Activated CD4-positive, alpha-beta T cell treated with anti-CD3 and anti-CD28 coated beads, Interleukin-2, amount 50 U/mL, for 1 hour (primary cell): ENCODE measurements around the gene LPP.

Experiments used
- DNase-seq: peaks from one replicate; pipeline ENCODE4 v3.0.0-alpha.2; 2020

Gene LPP

GRCh38 chr3:188385295-188385694 lies 231.3 kb downstream of the LPP start:
- no peak for DNase-seq

- peak; percentile 8 for DNase-seq
These were observed 235.9 kb downstream of the LPP start for GRCh38 chr3:188389711-188390342.

GRCh38 chr3:188390343-188390718 lies 236.4 kb downstream of the LPP start:
- no peak for DNase-seq

- no peak for DNase-seq
These were observed 237.0 kb downstream of the LPP start for GRCh38 chr3:188390775-188391443.

DNA sequence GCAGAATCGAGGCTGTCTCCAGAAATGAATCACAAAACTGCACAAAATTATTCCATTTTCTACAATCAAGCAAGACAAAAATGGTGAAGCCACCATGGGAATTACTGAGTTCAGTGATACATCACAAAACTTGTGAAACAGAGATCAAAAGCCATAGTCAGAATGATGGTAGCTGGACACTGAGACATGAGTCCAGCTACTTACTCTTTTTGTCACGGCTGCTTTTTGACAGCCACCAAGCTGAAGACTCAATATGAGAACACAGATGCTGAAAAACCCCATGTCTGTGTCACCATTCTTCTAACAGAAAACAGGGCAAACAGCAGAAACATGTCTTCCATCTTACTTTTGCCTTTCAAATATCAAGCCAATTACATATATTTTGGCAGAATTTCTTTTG lies 237.6 kb downstream of the LPP start:
- no peak for DNase-seq

GRCh38 chr3:188392076-188392475 lies 238.1 kb downstream of the LPP start:
- DNase-seq: no peak

DNA sequence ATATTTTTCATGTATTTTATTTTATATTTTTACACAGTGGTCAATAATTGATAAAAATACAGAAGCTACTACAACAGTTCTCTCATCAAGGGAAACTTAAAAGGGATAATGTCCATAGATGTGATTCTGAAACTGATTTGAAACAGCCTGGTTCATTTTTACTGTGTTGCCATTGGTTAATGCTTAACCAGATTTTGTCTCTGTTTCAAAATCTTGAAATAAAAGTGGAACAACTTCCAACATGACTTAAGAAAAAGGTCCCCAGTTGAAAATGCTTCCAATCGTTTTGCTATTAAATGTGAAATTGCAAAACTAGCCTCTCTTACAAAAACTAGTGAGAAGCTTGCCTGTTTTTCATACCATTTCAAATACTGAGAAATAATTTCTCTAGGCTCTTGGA lies 240.7 kb downstream of the LPP start:
- DNase-seq: no peak

GRCh38 chr3:188396251-188396650 lies 242.3 kb downstream of the LPP start:
- DNase-seq: no peak

GRCh38 chr3:188396900-188397299 lies 242.9 kb downstream of the LPP start:
- no peak for DNase-seq

GRCh38 chr3:188397766-188398705 lies 244.1 kb downstream of the LPP start:
- DNase-seq: no peak

GRCh38 chr3:188400494-188401243 lies 246.7 kb downstream of the LPP start:
- DNase-seq: no peak

- DNase-seq: no peak
These were observed 247.5 kb downstream of the LPP start for GRCh38 chr3:188401244-188401993.

GRCh38 chr3:188402229-188402628 lies 248.3 kb downstream of the LPP start:
- no peak for DNase-seq

DNA sequence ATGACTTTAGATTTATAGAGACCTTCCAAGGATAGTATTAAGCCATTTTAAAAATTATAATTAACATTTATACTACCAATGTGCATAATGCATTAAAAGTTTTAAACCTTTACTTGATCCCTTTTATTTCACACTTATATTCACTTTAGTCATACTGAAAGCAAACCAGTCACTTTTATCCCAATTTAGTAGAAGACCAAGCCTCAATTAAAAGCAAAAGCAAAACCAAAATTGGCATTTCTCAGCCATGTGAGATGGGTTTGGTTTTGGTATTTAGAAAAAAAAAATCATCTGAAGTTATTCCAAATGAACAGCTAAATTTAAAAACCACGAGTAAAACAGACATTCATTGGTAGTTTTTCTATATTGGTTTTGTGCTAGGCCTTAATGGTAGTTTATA lies 249.4 kb downstream of the LPP start:
- no peak for DNase-seq

- DNase-seq: no peak
These were observed 250.2 kb downstream of the LPP start for GRCh38 chr3:188404124-188404523.

DNA sequence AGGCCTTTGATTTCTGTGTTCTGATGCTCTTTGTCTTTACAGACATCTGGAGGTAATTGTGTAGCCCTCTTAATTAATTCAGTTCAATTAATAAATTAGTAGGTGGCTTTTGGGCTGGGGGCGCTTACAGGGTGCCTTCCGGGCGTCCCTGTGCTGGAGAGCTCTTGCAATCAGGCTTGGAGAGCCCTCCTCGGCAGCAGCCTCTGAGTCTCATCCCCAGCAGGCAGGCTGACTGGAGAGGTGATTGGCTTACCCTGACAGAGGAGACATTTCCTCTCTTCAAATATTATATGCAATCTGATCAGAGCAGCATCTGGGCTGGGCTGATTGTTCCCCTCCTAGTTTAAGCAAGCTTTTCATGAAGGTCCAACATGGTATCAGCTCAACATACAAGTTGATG lies 250.7 kb downstream of the LPP start:
- no peak for DNase-seq

GRCh38 chr3:188407158-188407880 lies 253.4 kb downstream of the LPP start:
- no peak for DNase-seq

DNA sequence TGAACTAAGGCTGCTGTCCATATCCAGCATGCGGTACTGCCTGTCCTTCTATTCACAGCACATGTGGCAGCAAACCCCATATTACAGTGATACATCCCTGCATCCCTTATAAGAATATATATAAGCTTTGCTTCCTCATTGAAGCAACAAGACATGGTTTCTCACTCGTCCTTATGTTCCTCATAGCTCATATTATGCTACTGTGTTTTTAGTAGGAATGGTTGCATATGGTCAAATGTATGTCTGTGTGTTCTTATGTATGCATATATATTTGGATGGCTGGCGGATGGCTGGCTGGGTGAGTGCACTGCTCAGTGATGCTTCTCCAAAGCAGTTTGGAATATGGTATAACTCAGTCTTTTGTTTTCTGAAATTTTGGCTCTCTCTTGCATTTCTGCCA lies 254.9 kb downstream of the LPP start:
- no peak for DNase-seq

DNA sequence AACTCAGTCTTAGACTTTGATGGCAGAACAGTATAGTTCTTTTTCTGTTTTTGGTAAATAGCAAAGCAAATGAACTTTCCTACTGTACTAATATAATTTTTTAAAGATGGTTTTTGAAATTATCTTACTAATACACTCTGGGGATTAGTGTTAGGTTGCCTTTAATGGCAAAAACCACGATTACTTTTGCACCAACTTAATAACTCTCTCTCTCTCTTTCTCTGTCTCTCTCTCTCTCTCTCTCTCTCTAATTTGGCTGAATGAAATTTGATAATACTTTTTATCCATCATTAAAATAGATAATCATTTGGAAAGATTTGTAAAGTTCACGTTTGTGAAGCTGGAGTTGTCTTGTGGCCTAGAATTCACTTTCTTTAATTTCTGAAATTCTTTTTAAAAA lies 257.8 kb downstream of the LPP start:
- no peak for DNase-seq

DNA sequence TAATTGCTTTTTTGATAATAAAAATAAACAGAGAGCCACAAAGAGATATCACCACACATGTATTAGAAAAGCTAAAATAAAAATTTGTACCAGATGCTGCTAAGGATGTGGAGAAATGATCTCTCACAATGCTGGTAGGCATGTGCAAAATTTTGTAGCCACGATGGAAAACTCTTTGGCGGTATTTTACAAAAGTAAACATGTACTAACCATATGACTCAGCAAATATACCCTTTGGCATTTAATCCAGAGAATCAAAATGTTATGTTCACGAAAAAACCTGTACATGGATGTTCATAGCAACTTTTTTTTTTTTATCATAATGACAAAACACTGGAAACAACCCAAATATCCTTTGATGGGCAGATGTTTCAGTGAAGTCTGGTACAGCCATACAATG lies 261.2 kb downstream of the LPP start:
- no peak for DNase-seq

GRCh38 chr3:188416041-188416440 lies 262.1 kb downstream of the LPP start:
- DNase-seq: no peak

GRCh38 chr3:188417271-188417696 lies 263.3 kb downstream of the LPP start:
- no peak for DNase-seq
